SK-N-DZ (cell line): ENCODE results near the gene GORASP1.

Source experiments
- DNase-seq: peaks from one replicate; pipeline ENCODE4 v3.0.0-alpha.2; 2015; ENCODE audit warnings: low spot score

GORASP1 gene

DNA sequence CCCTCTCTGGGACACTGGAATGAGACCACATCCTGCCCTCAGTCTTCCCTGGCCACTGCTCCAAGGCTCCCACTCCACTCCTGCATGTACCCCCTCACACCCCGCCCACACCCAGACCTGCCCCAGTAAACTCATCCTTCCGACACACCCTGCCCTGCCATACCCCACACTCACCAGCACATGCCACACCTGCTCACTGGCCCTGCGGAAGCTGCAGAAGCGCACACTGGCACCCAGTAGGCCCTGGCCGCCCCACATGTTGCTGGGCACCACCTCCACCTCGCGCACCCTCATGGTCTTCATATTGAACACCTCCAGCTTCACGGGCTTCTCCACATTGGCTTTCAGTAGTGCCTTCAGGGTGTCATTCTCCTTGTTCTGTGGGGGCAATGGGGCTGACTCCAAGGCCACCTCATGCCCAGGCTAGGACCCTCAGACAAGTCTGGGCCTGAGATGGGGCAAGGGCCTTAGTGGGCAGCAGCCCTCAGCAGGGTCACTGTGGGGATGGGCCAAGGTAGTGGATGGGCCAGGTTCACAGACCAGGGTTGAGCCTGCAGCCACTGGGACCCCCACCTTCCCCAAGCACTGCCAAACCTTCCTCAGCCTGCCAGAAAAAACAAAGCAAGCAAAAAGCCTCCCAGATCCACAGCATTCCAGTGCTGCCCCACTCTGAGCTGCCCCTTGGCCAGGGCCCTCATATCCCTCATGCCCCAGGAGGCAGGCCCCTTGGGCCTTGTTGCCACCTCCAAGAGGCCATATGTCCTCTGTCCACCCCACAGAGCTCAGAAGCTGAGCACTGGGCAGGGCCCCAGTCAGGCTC lies 4.7 kb downstream of the GORASP1 start:
- DNase-seq = no peak

GRCh38 chr3:39101022-39101689 lies 6.3 kb downstream of the GORASP1 start:
- peak; percentile 33 for DNase-seq

- DNase-seq = no peak
These were observed 6.9 kb downstream of the GORASP1 start for GRCh38 chr3:39100500-39100886.

DNA sequence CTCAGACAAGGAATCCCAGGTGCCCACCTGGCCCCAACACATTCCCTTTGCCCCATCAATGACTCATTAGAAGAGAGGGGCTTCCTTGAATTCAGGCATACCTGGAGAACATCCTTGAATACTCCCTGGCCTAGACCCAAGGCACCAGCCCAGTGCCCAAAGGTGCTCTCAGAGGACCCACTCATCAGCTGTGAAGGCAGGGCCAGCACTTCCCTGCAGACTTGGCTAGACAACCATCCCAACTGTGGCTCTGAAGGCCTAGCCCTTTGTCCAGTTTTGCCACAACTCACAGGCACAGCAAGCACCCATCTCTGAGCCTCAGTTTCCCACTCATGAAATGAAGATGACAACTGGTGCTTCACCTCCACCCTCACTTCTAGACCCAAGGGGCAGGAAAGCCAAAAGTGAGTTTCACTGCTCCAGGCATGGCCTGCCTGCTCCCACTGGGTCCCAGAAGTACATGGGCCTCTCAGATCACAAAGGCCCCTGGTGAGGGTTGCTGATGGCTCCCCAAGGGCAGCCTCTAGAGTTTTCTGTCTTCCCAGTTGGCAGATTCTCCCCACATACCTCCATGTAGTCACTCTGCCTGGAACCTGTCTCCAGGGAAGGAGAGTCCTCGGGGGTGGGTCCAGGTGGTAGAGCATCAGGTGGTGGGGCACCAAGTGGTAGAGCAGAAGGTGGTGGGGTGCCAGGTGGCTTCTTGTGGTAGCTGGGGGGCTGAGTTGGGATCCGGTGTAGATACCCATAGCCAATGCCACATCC lies 7.5 kb downstream of the GORASP1 start:
- DNase-seq = no peak

DNA sequence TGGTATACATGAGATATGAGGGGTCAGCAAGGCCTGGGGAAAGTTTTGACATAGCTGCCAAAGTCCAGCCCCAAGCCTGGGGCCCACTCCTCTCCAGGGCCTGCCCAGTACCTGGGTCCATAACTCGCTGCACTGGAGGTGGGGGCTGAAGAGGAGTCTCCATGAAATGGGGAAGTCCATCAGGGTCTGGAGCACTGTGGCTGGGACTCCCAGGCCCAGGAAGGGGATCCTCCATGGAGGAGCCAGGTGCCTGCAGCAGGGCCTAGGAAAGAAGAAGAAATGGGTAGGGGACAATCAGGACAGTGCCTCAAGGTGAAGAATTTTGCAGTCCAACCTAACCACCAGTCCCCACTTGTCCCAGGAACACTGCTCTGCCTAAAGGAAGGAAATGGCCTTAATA lies 8.2 kb downstream of the GORASP1 start:
- no peak for DNase-seq

- no peak for DNase-seq
These were observed 8.9 kb downstream of the GORASP1 start for GRCh38 chr3:39098473-39099000.

GRCh38 chr3:39097716-39098472 lies 9.5 kb downstream of the GORASP1 start:
- DNase-seq = no peak

DNA sequence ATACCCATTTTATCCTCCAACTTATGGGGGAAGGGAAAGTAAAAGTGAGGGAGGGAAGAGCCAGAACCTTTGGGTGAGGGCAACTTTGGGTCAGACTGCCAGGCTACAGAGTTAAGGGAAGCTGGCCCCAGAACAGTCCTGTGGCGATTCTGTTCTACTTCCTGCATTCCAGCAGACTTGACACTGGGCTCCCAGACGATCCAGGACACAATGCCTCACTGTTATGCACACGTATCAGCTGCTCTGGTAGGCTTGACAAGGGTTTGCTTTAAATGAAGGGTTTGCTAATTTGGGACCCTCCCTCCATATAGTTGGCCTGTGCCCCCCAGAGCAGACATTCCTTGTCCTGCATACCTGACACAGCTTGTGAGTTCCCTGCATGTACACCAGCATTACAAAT lies 10.7 kb downstream of the GORASP1 start:
- DNase-seq = no peak

DNA sequence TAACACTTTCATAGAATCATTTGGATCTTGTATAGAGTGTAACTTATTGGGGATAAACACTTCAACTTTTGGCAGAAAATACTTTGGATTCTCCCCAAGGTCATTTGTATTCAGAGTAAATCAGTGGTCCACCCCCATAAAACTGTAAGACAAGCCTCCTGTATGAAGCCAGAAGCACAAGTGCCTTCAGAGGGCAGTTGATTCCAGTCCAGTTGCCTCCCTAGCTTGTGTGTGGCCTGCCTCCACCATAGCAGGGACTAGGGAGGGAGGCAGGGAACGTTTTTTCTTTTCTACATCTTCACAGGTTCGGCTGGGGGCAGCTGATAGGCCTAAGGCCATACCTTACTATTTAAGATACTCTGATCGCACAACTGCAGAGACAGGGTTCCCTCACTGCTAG lies 11.6 kb downstream of the GORASP1 start:
- no peak for DNase-seq

DNA sequence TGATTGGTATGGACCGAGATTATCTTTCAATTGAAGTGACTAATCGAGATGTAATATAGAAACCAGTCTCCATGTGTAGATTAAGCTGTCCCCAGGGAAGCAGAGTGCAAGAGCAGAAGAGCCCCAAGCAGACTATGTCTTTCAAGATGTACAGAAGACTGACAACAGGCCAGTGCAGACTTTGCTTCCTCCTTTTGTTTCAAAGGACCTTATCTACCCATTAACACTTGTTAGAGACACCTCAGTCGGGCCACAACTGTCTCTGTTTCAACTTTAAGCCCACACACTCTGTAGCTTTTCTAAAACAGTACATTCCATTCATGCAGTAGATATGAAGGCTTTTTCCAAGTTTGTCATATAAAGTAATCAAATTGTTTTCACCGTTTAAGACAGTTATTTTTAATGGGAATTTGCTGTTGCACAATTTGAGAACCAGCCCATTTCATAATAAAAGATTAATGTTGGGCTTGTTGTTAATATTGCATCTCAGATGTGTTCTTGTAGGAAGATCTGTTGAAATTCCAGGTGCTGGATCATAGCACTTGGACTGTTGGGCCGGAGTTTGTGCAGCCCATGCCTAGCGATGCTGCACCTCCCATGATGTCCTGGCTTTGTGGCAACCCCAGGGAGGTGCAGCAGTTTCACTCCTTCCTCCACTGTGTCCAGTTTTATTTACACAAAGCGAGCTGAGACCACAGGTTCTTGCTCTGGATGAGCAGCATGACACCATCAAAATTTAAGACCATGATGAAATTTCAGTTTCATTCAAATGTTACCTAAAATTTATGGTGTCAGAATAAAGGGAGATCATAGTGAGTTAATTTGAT lies 12.4 kb downstream of the GORASP1 start:
- no peak for DNase-seq

DNA sequence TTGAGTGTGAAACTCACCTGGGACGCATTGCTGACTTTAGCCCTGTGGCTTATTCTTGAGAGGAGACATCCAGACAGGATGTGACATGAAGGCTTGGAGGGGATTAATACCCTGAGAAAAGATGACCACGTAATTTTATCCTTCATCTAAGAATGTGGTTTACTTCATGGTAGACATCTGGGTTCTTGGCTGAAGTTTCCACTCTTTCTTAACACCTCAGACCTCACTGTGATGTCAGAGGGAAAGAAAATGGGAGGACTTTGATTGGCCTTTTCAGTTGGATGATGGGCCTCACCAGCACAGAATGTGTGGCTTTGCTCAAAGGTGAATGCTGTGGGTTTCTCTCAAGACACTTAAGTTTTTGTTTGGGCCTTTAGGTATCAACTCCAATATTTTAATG lies 16.5 kb downstream of the GORASP1 start:
- no peak for DNase-seq

- DNase-seq = no peak
These were observed 18.5 kb downstream of the GORASP1 start for GRCh38 chr3:39088889-39089288.

- DNase-seq = no peak
These were observed 19.0 kb downstream of the GORASP1 start for GRCh38 chr3:39088456-39088855.

DNA sequence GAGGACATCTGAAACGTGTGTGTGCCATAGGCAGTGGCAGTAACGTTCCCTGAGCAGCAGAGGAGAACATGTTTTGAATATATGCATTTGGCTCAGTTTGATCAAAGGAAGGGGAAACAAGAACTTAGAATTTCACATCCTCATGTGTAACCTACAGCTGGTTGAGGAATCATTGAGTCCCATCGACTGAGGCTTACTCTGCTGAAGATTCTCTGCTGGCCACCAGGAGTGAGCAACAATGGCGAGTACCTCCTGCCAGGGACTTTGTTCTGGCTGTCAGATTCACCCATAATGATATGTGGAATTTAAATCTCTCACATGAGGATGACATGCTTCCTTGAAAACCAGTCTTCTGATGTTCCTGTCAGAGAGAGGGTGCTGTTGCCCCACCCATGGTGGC lies 21.3 kb downstream of the GORASP1 start:
- DNase-seq = no peak

DNA sequence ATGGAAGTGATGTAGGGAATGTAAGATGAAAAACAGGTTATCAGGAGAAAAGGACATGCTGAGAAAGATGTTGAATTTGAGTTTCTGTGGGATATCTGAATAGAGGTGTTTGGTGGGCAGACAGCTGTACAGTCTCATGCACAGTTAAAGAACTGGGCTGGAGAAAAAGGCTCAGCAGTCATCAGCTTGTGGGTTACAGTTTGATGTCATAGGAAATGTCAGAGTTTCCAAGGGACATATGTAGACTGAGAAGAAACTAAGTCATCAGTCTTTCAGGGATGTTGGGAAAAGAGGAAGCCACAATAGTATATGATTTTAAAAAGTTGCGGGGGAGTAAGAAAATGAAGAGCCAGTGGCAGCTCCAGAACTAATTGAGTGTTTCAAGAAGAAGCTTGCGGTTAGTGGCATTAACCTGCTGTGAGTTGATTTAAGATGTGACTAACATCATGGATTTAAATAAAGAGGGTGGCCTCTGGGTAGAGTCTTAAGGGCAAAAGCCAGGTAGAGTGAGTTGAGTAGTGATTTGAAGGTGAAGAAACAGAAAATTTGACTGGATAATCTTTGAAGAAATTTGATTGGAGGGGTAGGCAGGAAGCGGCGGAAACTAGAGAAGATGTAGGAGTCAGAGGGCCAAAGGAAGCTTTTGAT lies 24.6 kb downstream of the GORASP1 start:
- DNase-seq = no peak

DNA sequence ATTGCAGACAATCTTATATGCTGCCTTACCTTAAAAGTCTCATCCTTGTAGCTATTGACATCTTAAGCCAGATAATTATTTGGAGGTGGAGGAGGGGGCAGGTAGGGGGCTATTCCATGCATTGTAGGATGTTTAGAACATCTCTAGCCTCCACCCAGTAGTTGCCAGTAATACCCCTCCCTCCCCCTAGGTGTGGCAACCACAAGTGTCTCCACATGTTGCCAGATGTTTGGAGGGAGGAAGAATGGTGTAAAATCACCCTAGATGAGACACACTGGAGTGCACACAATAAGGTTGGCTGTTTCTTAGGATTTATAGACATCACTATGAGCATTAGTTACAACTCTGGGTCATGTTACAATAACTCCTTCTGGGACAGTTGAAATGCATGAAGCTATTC lies 27.4 kb downstream of the GORASP1 start:
- no peak for DNase-seq

DNA sequence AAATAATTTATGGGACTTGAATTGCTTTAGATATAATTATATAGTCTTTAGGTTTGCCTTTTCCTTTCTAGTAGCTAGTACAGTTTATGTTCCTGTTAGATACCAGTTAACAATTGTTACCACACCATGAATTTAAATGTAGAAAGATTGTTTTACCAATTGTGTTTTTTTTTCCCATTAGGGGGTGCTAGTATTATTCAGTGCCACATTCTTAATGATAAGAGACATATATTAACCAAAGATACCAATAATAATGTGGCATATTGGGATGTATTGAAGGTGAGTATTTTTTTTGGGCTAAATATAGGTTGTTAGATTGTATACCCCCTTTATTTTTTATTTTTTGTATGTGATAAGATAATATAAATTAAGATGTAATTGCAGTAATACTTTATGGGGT lies 27.9 kb downstream of the GORASP1 start:
- DNase-seq = no peak

DNA sequence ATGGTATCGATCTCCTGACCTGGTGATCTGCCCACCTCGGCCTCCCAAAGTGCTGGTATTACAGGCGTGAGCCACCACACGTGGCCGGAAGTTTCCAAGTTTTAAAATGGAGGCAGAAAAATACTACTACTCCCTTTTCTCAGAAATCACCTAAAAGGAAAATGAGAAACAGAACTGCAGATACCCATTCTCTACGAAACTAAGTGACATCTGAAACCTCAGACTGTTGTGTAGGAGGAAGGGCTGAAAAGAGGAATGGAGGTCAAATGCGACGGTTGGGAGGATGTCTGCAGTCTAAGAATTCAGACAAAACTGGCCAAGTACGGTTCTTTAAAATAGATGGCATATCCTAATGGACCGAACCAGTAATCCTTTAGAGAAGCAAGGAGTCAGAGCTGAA lies 31.5 kb downstream of the GORASP1 start:
- DNase-seq = no peak

DNA sequence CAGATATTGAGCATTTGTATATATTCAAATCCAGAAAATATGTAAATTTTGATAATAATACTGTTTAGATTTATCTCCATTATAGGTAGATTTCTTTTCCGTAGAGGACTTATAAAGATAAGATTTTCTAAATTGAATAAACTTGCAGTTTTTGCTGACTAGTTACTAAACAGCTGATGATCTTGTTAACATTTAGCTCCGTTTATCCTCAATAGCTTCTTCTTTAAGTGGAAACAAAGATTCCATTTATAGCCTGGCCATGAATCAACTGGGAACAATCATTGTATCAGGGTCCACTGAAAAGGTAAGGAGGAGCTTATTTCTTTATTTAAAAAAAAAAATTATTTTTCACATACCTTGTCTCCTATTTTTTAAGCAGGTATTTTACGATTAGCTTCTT lies 38.9 kb downstream of the GORASP1 start:
- DNase-seq = no peak

DNA sequence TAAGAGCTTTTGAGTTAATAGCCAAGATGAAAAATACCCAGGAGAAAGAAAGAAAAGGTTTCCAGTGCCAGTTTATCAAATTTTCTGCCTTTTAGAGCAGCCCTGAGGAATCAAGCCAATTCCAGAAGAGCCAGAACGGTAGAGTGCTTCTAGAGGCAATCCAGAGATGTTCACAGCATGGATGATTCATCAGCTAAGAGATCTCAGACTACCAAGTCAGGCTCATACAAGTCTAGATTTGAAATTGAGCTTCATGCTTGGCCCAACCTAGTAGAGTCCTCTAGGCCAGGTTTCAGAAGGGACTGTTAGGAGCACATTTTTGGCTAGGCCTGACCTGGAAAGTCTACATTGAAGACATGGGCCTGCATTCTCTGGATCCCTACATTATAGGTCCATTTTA lies 40.1 kb downstream of the GORASP1 start:
- DNase-seq = no peak
